H9 (cell line): ENCODE results near the gene BICDL1. TPM values are rescaled to one million over a fixed set of nuclear protein-coding genes. Genes with fewer than 3 reads are reported as not detected.

Source experiments
- DNase-seq: peaks from one replicate; pipeline ENCODE4 v3.0.0-alpha.2; 2017
- H2AFZ ChIP-seq: one replicate; pipeline ENCODE4 v1.6.1; 2013; ENCODE audit warnings: mild to moderate bottlenecking, low read length, control low read depth, moderate library complexity
- H2AK5ac ChIP-seq: 2 replicates; pipeline ENCODE4 v1.6.1; 2013; ENCODE audit warnings: low read length, control low read depth, mixed read lengths; ENCODE audit not compliant: insufficient read length
- H2BK120ac ChIP-seq: one replicate; pipeline ENCODE4 v1.6.1; 2013; ENCODE audit warnings: low read depth, mild to moderate bottlenecking, low read length, control low read depth, inconsistent platforms; ENCODE audit not compliant: poor library complexity, severe bottlenecking
- H2BK12ac ChIP-seq: 2 replicates; pipeline ENCODE4 v1.6.1; 2013; ENCODE audit warnings: low read length, control low read depth, mixed read lengths, low read depth; ENCODE audit not compliant: insufficient read length
- H2BK15ac ChIP-seq: 2 replicates; pipeline ENCODE4 v1.6.1; 2013; ENCODE audit warnings: low read depth, low read length, control low read depth
- H2BK20ac ChIP-seq: one replicate; pipeline ENCODE4 v1.6.1; 2013; ENCODE audit warnings: low read depth, mild to moderate bottlenecking, low read length, control low read depth, inconsistent platforms; ENCODE audit not compliant: poor library complexity, severe bottlenecking
- H2BK5ac ChIP-seq: 2 replicates; pipeline ENCODE4 v1.6.1; 2013; ENCODE audit warnings: low read length, control low read depth, mixed read lengths; ENCODE audit not compliant: insufficient read length
- H3K14ac ChIP-seq: 2 replicates; pipeline ENCODE4 v1.6.1; 2013; ENCODE audit warnings: low read length, control low read depth; ENCODE audit not compliant: insufficient read depth
- H3K18ac ChIP-seq: 2 replicates; pipeline ENCODE4 v1.6.1; 2013; ENCODE audit warnings: low read depth, mild to moderate bottlenecking, mixed read lengths, low read length, control low read depth; ENCODE audit not compliant: insufficient read length
- H3K23ac ChIP-seq: 2 replicates; pipeline ENCODE4 v1.6.1; 2013; ENCODE audit warnings: low read length, control low read depth, mixed read lengths, low read depth; ENCODE audit not compliant: insufficient read length
- H3K23me2 ChIP-seq: 2 replicates; pipeline ENCODE4 v1.6.1; 2013; ENCODE audit warnings: low read depth, mild to moderate bottlenecking, mixed read lengths, low read length, control low read depth; ENCODE audit not compliant: insufficient read length, poor library complexity, severe bottlenecking
- H3K27ac ChIP-seq: 2 replicates; pipeline ENCODE4 v1.5.1; 2013; ENCODE audit warnings: low read length, control low read depth, mixed read lengths, low read depth; ENCODE audit not compliant: insufficient read length
- H3K27me3 ChIP-seq: 2 replicates; pipeline ENCODE4 v1.6.1; 2013; ENCODE audit warnings: low read length, control low read depth, inconsistent platforms; ENCODE audit not compliant: insufficient read depth
- H3K4ac ChIP-seq: 2 replicates; pipeline ENCODE4 v1.6.1; 2013; ENCODE audit warnings: low read depth, mild to moderate bottlenecking, control low read depth, inconsistent platforms, low read length, moderate library complexity
- H3K4me1 ChIP-seq: 2 replicates; pipeline ENCODE4 v1.6.1; 2013; ENCODE audit warnings: low read length, control low read depth, inconsistent platforms; ENCODE audit not compliant: insufficient read depth
- H3K4me2 ChIP-seq: 2 replicates; pipeline ENCODE4 v1.6.1; 2013; ENCODE audit warnings: low read length, control low read depth, mixed read lengths; ENCODE audit not compliant: insufficient read length, insufficient read depth
- H3K56ac ChIP-seq: 2 replicates; pipeline ENCODE4 v1.6.1; 2013; ENCODE audit warnings: low read depth, mild to moderate bottlenecking, mixed read lengths, low read length, control low read depth; ENCODE audit not compliant: insufficient read length
- H3K79me1 ChIP-seq: 2 replicates; pipeline ENCODE4 v1.6.1; 2013; ENCODE audit warnings: low read depth, mild to moderate bottlenecking, moderate library complexity, low read length, control low read depth, inconsistent platforms; ENCODE audit not compliant: insufficient read depth, poor library complexity, severe bottlenecking
- H3K79me2 ChIP-seq: 2 replicates; pipeline ENCODE4 v1.6.1; 2013; ENCODE audit warnings: low read length, control low read depth, inconsistent platforms; ENCODE audit not compliant: insufficient read depth
- H3K9ac ChIP-seq: 2 replicates; pipeline ENCODE4 v1.6.1; 2013; ENCODE audit warnings: low read length, control low read depth, mixed read lengths; ENCODE audit not compliant: insufficient read length; ENCODE audit errors: extremely low read depth
- H3K9me3 ChIP-seq: one replicate; pipeline ENCODE4 v1.6.1; 2013; ENCODE audit warnings: low read depth, low read length, inconsistent platforms; ENCODE audit not compliant: control insufficient read depth
- H3T11ph ChIP-seq: one replicate; pipeline ENCODE4 v1.6.1; 2013; ENCODE audit warnings: mild to moderate bottlenecking, low read length, control low read depth, inconsistent platforms
- H4K20me1 ChIP-seq: one replicate; pipeline ENCODE4 v1.6.1; 2013; ENCODE audit not compliant: control insufficient read depth, insufficient read length, insufficient read depth
- H4K5ac ChIP-seq: 2 replicates; pipeline ENCODE4 v1.6.1; 2013; ENCODE audit warnings: low read depth, mild to moderate bottlenecking, mixed read lengths, low read length, control low read depth; ENCODE audit not compliant: insufficient read length
- H4K8ac ChIP-seq: replicated peaks from 2 replicates; pipeline ENCODE4 v1.6.1; 2013; ENCODE audit warnings: low read length, control low read depth, mixed read lengths, low read depth; ENCODE audit not compliant: insufficient read length
- H4K91ac ChIP-seq: 2 replicates; pipeline ENCODE4 v1.6.1; 2013; ENCODE audit warnings: low read depth, mild to moderate bottlenecking, moderate library complexity, mixed read lengths, low read length, control low read depth; ENCODE audit not compliant: insufficient read length
- H3K27ac Mint-ChIP-seq, 3 experiments: 2 replicates in 2 of 3; 3 replicates in 1 of 3; pipeline ENCODE4 v1.8.0; 2020 to 2021; ENCODE audit warnings: mixed read lengths in 3 of 3, mild to moderate bottlenecking in 1 of 3, moderate library complexity in 1 of 3
- H3K27me3 Mint-ChIP-seq: 2 replicates; pipeline ENCODE4 v1.8.0; 2021; ENCODE audit warnings: low read depth, mild to moderate bottlenecking, moderate library complexity, mixed read lengths
- H3K36me3 Mint-ChIP-seq, 3 experiments: 2 replicates in 2 of 3; 3 replicates in 1 of 3; pipeline ENCODE4 v1.8.0; 2020 to 2021; ENCODE audit warnings: low read depth in 3 of 3, mixed read lengths in 3 of 3; ENCODE audit not compliant: insufficient read depth in 1 of 3
- H3K4me1 Mint-ChIP-seq, 2 experiments: 2 replicates each; pipeline ENCODE4 v1.8.0; 2020; ENCODE audit warnings: mixed read lengths in 2 of 2
- H3K4me3 Mint-ChIP-seq, 2 experiments: 2 replicates in 1 of 2; 3 replicates in 1 of 2; pipeline ENCODE4 v1.8.0; 2020 to 2021; ENCODE audit warnings: mild to moderate bottlenecking in 2 of 2, mixed read lengths in 2 of 2, moderate library complexity in 1 of 2
- H3K9me3 Mint-ChIP-seq, 2 experiments: 2 replicates in 1 of 2; 3 replicates in 1 of 2; pipeline ENCODE4 v1.8.0; 2020; ENCODE audit warnings: mild to moderate bottlenecking in 2 of 2, mixed read lengths in 2 of 2, moderate library complexity in 1 of 2
- WGBS: extraction: QIAGEN DNeasy Blood & Tissue Kit; methylation state at CpG from one replicate; pipeline ENCODE4 v1.1.7; 2013; ENCODE audit warnings: missing lambda C conversion rate, low lambda C conversion rate, mixed read lengths; ENCODE audit not compliant: insufficient read length; ENCODE audit errors: extremely low coverage; 5-methylcytosine and 5-hydroxymethylcytosine counted together
- total RNA-seq: library from RNA; stranded (reverse); gene quantifications from 2 replicates; pipeline ENCODE4 v1.2.1, GENCODE V29; 2021
- TF ChIP-seq, protein P1 (sequence below): fragments of 200-600 bp; sonication (generic); conservative IDR thresholded peaks from 3 replicates; pipeline ENCODE4 v1.8.0; 2021; ENCODE audit warnings: antibody characterized with exemption, mild to moderate bottlenecking

Gene BICDL1
- total RNA-seq, 1 experiment from 2014 or later: 13.8 TPM

DNA sequence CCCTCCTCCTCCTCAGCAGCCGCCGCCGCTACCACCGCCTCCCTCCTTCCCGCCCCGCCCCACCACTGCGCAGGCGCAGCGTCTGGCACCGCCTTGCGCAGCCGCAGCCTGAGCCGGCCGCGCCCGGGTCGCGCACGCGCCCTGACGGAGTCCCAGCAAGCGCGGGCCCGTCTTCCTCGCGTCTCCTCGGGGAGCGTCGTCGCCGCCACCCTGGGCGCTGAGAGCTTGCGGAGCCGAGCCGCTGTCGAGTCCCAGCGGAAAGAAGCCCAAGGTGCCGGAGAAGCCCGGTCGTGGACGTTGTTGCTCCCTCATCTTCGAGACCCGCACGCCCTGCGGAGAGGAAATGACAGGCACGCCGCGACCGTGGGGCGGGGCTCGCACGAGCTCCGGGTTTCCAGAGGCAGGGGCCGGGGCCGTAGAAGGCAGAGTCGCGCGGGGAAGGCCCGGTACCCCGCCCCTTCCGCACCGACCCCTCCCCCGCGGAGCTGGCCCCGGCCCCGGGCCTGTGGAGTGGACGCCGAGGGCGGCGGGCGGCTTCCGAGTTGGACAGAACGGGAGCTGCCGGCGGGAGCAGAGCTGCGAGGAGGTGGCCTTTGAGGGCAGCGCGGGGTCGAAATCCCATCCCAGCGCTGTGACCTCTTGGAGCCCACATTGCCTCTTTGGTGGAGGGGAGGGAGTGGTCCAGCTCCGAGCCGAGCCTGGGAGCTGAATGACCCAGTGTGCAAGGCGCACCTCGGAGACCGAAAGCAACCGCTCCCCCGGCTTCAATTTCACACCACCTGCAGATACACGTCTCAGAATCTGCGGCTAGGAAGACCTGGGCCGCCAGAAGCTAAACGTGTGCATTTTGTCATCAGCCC is 128.0 kb downstream of the BICDL1 start:
- Histone ChIP-seq H3K9ac (peak overlapping the region; percentile 66), H2BK20ac (no peak overlapping the region), H3K4ac (no peak overlapping the region), H4K20me1 (peaks cover 3% of the 10 kb centered on the region), H3K79me1 (peaks cover 2% of the 10 kb centered on the region), H4K91ac (no peak overlapping the region), H4K5ac (no peak overlapping the region), H3K23ac (no peak overlapping the region), H3K79me2 (peaks cover 22% of the 10 kb centered on the region; the same call in 1 of the 2 replicates), H3K56ac (no peak overlapping the region), H3K4me1 (peaks cover 6% of the 10 kb centered on the region), H3K18ac (peak overlapping the region; percentile 65), H3K27ac (no peak overlapping the region), H3K23me2 (peaks cover 10% of the 10 kb centered on the region), H2AFZ (no peak overlapping the region), H3K9me3 (no peaks in the 10 kb centered on the region), H2BK120ac (no peak overlapping the region), H2BK15ac (no peak overlapping the region), H2BK12ac (no peak overlapping the region), H2BK5ac (no peak overlapping the region), H3T11ph (no peak overlapping the region), H4K8ac (no peak overlapping the region), H3K4me2 (peak overlapping the region; percentile 82), H3K14ac (peak overlapping the region; percentile 85; the same call in 1 of the 2 replicates), H3K27me3 (no peaks in the 10 kb centered on the region), H2AK5ac (no peak overlapping the region)
- peaks cover 10 to 34% (median 16%) of the 10 kb centered on the region in 3 experiments for H3K36me3 Mint-ChIP-seq
- peaks cover 26% of the 10 kb centered on the region in 2 experiments for H3K4me1 Mint-ChIP-seq
- TF ChIP-seq, protein P1, sequence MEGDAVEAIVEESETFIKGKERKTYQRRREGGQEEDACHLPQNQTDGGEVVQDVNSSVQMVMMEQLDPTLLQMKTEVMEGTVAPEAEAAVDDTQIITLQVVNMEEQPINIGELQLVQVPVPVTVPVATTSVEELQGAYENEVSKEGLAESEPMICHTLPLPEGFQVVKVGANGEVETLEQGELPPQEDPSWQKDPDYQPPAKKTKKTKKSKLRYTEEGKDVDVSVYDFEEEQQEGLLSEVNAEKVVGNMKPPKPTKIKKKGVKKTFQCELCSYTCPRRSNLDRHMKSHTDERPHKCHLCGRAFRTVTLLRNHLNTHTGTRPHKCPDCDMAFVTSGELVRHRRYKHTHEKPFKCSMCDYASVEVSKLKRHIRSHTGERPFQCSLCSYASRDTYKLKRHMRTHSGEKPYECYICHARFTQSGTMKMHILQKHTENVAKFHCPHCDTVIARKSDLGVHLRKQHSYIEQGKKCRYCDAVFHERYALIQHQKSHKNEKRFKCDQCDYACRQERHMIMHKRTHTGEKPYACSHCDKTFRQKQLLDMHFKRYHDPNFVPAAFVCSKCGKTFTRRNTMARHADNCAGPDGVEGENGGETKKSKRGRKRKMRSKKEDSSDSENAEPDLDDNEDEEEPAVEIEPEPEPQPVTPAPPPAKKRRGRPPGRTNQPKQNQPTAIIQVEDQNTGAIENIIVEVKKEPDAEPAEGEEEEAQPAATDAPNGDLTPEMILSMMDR: no peak
- peak overlapping the region; percentile 75 to 97 (median 90) for H3K27ac Mint-ChIP-seq
- no CpG with 5 or more reads among the region's 91 CpGs for WGBS
- no peaks in the 10 kb centered on the region; the same call in 1 of the 2 replicates for H3K27me3 Mint-ChIP-seq
- no peaks in the 10 kb centered on the region; a peak in 1 of 5 replicates for H3K9me3 Mint-ChIP-seq
- DNase-seq: peak; percentile 98
- H3K4me3 Mint-ChIP-seq: peak overlapping the region; percentile 84 to 96
